Liver (tissue), 9 donors: ENCODE measurements around the gene SESTD1. TPM values are rescaled to one million over a fixed set of nuclear protein-coding genes. Genes with fewer than 3 reads are reported as not detected.

Source experiments
- DNase-seq: peaks from one replicate; pipeline ENCODE4 v3.0.0-alpha.2; 2017; ENCODE audit warnings: low spot score
- H3K27ac ChIP-seq, 2 donors: one replicate each; pipeline ENCODE4 v1.7.0; 2013; ENCODE audit warnings: inconsistent platforms in 2 of 2, low read length in 2 of 2, control low read depth in 1 of 2, low read depth in 1 of 2, mild to moderate bottlenecking in 1 of 2
- H3K27me3 ChIP-seq, 4 donors: one replicate each; pipeline versions ENCODE4 v1.6.1 to v1.7.0; 2013; ENCODE audit warnings: low read length in 3 of 4, inconsistent platforms in 1 of 4, mild to moderate bottlenecking in 1 of 4, moderate library complexity in 1 of 4; ENCODE audit not compliant: control insufficient read depth in 4 of 4, insufficient read depth in 4 of 4
- H3K36me3 ChIP-seq, 4 donors: one replicate each; pipeline versions ENCODE4 v1.6.1 to v1.7.0; 2013; ENCODE audit warnings: low read length in 3 of 4, mild to moderate bottlenecking in 3 of 4, low read depth in 1 of 4, moderate library complexity in 1 of 4; ENCODE audit not compliant: control insufficient read depth in 4 of 4, insufficient read depth in 3 of 4
- H3K4me1 ChIP-seq, 4 donors: one replicate each; pipeline versions ENCODE4 v1.6.1 to v1.7.0; 2013; ENCODE audit warnings: low read length in 3 of 4, mild to moderate bottlenecking in 3 of 4, moderate library complexity in 1 of 4; ENCODE audit not compliant: control insufficient read depth in 4 of 4, insufficient read depth in 4 of 4
- H3K4me3 ChIP-seq, 3 donors: one replicate each; pipeline versions ENCODE4 v1.6.1 to v1.7.0; 2013; ENCODE audit warnings: low read length in 3 of 3, control low read depth in 1 of 3, low read depth in 1 of 3, mild to moderate bottlenecking in 1 of 3
- H3K9ac ChIP-seq, 2 donors: one replicate each; pipeline ENCODE4 v1.7.0; 2013; ENCODE audit warnings: low read length in 2 of 2, mild to moderate bottlenecking in 2 of 2, moderate library complexity in 2 of 2, control low read depth in 1 of 2, low read depth in 1 of 2
- H3K9me3 ChIP-seq, 4 donors: one replicate each; pipeline versions ENCODE4 v1.6.1 to v1.7.0; 2013; ENCODE audit warnings: low read length in 3 of 4; ENCODE audit not compliant: control insufficient read depth in 4 of 4
- ATF3 ChIP-seq: IDR thresholded peaks from 2 replicates; pipeline ENCODE4 v1.6.1; 2016; ENCODE audit warnings: antibody characterized with exemption
- CTCF ChIP-seq: fragments of 150-350 bp; IDR thresholded peaks from 2 replicates; pipeline ENCODE4 v1.5.1; 2017; ENCODE audit warnings: improper control_type of control experiment, low read depth, low read length; ENCODE audit not compliant: missing input control
- FOXA1 ChIP-seq: IDR thresholded peaks from 2 replicates; pipeline ENCODE4 v1.6.1; 2016; ENCODE audit warnings: antibody characterized with exemption
- FOXA2 ChIP-seq: IDR thresholded peaks from 2 replicates; pipeline ENCODE4 v1.6.1; 2016; ENCODE audit warnings: antibody characterized with exemption
- GABPA ChIP-seq, 2 donors: IDR thresholded peaks in 1 of 2; conservative IDR thresholded peaks in 1 of 2; 2 replicates each; pipeline ENCODE4 v1.6.1; 2016; ENCODE audit warnings: antibody characterized with exemption in 2 of 2, mild to moderate bottlenecking in 1 of 2, moderate library complexity in 1 of 2
- HNF4A ChIP-seq, 2 donors: conservative IDR thresholded peaks; 2 replicates each; pipeline ENCODE4 v1.6.1; 2016; ENCODE audit warnings: antibody characterized with exemption in 2 of 2, mild to moderate bottlenecking in 2 of 2
- HNF4G ChIP-seq: IDR thresholded peaks from 2 replicates; pipeline ENCODE4 v1.6.1; 2016; ENCODE audit warnings: antibody characterized with exemption
- JUND ChIP-seq, 2 donors: IDR thresholded peaks; 2 replicates each; pipeline ENCODE4 v1.6.1; 2016; ENCODE audit warnings: antibody characterized with exemption in 2 of 2
- MAX ChIP-seq: IDR thresholded peaks from 2 replicates; pipeline ENCODE4 v1.6.1; 2016; ENCODE audit warnings: antibody characterized with exemption
- NR2F2 ChIP-seq: IDR thresholded peaks from 2 replicates; pipeline ENCODE4 v1.6.1; 2016; ENCODE audit warnings: antibody characterized with exemption
- RAD21 ChIP-seq, 2 donors: IDR thresholded peaks; 2 replicates each; pipeline ENCODE4 v1.6.1; 2016; ENCODE audit warnings: antibody characterized with exemption in 2 of 2, mild to moderate bottlenecking in 2 of 2
- REST ChIP-seq: IDR thresholded peaks from 2 replicates; pipeline ENCODE4 v1.6.1; 2016; ENCODE audit warnings: antibody characterized with exemption, mild to moderate bottlenecking
- RXRA ChIP-seq, 2 donors: IDR thresholded peaks; 2 replicates each; pipeline ENCODE4 v1.6.1; 2017 to 2018; ENCODE audit warnings: antibody characterized with exemption in 2 of 2, mild to moderate bottlenecking in 1 of 2
- SP1 ChIP-seq: IDR thresholded peaks from 2 replicates; pipeline ENCODE4 v1.6.1; 2018; ENCODE audit warnings: antibody characterized with exemption, mild to moderate bottlenecking
- YY1 ChIP-seq: IDR thresholded peaks from 2 replicates; pipeline ENCODE4 v1.6.1; 2016; ENCODE audit warnings: antibody characterized with exemption, mild to moderate bottlenecking
- ZBTB33 ChIP-seq: IDR thresholded peaks from 2 replicates; pipeline ENCODE4 v1.6.1; 2016; ENCODE audit warnings: antibody characterized with exemption
- whole genome bisulfite sequencing: extraction: QIAGEN DNeasy Blood & Tissue Kit; methylation state at CpG from one replicate; pipeline ENCODE4 v1.1.7; 2013; 5-methylcytosine and 5-hydroxymethylcytosine counted together
- polyA plus RNA-seq, 2 donors: library from polyadenylated mRNA; stranded (reverse) in 1 of 2; unstranded in 1 of 2; fragments of 200-250 nt in 1 of 2; fragments of >200 nt in 1 of 2; fragmentation: Nextera tagmentation in 1 of 2; extraction: Ambion mirVana in 1 of 2; gene quantifications; one replicate each; pipeline versions ENCODE4 v1.2.1 to v1.2.3, GENCODE V29; 2013 to 2015
- total RNA-seq, 2 donors: library from RNA; depleted of rRNA; stranded (reverse); fragments of >200 nt; gene quantifications; one replicate each; pipeline ENCODE4 v1.2.3, GENCODE V29; 2014
- donor health status: healthy.
- donor health status: healthy.
- donor health status: healthy.
- donor health status: healthy.
- donor health status: healthy.

SESTD1 gene
- total and polyA plus RNA-seq, 4 donors: 6.3 to 10.1 (median 7.4) TPM

- TF ChIP-seq HNF4A (conservative IDR thresholded peaks at IDR 0.05) (no peak), NR2F2 (no peak), GABPA (IDR thresholded peaks at IDR 0.05 in 1 of 2, conservative IDR thresholded peaks at IDR 0.05 in 1 of 2) (no peak), SP1 (no peak)
Measured at GRCh38 chr2:179277429-179278196, 13.0 kb upstream of the SESTD1 start (continued).

- Histone ChIP-seq H3K4me3 (no peak overlapping the region), H3K9ac (no peak overlapping the region), H3K4me1 (peaks cover 2 to 7% (median 4%) of the 10 kb centered on the region in 4 donors), H3K9me3 (no peaks in the 10 kb centered on the region), H3K36me3 (no peaks in the 10 kb centered on the region), H3K27ac (no peak overlapping the region), H3K27me3 (no peaks in the 10 kb centered on the region)
- TF ChIP-seq HNF4G: no peak
- TF ChIP-seq JUND (IDR thresholded peaks at IDR 0.05): no peak
- TF ChIP-seq SP1: no peak
- no peak for TF ChIP-seq YY1
- no peak for DNase-seq
- 94% methylated on average over 4 of the region's 4 CpGs for whole genome bisulfite sequencing
Measured at GRCh38 chr2:179275253-179276012, 10.8 kb upstream of the SESTD1 start.

- no peaks in the 10 kb centered on the region for H3K27me3 ChIP-seq
- WGBS: 89% methylated on average over 2 of the region's 2 CpGs
- H3K27ac ChIP-seq: no peak overlapping the region
- TF ChIP-seq MAX (no peak), GABPA (IDR thresholded peaks at IDR 0.05 in 1 of 2, conservative IDR thresholded peaks at IDR 0.05 in 1 of 2) (no peak), CTCF (no peak), ATF3 (no peak), JUND (IDR thresholded peaks at IDR 0.05) (no peak), FOXA2 (no peak), ZBTB33 (no peak), RAD21 (IDR thresholded peaks at IDR 0.05) (no peak), HNF4A (conservative IDR thresholded peaks at IDR 0.05) (no peak), SP1 (no peak), REST (no peak), FOXA1 (no peak), NR2F2 (no peak), RXRA (IDR thresholded peaks at IDR 0.05) (no peak)
- peaks cover 2 to 7% (median 4%) of the 10 kb centered on the region in 4 donors for H3K4me1 ChIP-seq
- no peaks in the 10 kb centered on the region for H3K9me3 ChIP-seq
- no peak for DNase-seq
- H3K4me3 ChIP-seq: no peak overlapping the region
- no peaks in the 10 kb centered on the region for H3K36me3 ChIP-seq
- no peak overlapping the region for H3K9ac ChIP-seq
Measured at GRCh38 chr2:179274749-179275148, 10.1 kb upstream of the SESTD1 start.
